ENCODE measurements around the gene IDI1.
"Not testable (repeated sequence)": the region's sequence is repeated elsewhere in the genome, so short reads cannot be mapped to it uniquely, and the experiment has no call there.

The IDI1 gene

GRCh38 chr10:1063232-1063865, 14.4 kb upstream of the IDI1 start:
- DNase-seq = no peak

- no peak for DNase-seq
Observed at GRCh38 chr10:1061930-1062774, 13.2 kb upstream of the IDI1 start.

DNA sequence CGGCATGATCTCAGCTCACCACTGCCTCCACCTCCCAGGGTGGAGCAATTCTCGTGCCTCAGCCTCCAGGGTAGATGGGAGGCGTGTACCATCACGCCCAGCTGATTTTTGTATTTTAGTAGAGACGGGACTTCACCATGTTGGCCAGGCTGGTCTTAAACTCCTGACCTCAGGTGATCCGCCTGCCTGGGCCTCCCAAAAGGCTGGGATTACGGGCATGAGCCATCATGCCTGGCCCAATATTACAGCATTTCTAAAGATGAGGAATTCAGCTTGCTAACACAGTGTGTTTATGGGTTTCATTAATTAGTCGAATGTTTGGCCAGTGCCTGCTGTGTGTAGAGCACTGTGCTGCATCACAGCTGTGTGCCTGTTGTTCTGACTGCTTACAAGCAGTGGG, 11.0 kb upstream of the IDI1 start:
- DNase-seq = no peak

GRCh38 chr10:1058017-1058416, 9.1 kb upstream of the IDI1 start:
- DNase-seq = no peak

DNA sequence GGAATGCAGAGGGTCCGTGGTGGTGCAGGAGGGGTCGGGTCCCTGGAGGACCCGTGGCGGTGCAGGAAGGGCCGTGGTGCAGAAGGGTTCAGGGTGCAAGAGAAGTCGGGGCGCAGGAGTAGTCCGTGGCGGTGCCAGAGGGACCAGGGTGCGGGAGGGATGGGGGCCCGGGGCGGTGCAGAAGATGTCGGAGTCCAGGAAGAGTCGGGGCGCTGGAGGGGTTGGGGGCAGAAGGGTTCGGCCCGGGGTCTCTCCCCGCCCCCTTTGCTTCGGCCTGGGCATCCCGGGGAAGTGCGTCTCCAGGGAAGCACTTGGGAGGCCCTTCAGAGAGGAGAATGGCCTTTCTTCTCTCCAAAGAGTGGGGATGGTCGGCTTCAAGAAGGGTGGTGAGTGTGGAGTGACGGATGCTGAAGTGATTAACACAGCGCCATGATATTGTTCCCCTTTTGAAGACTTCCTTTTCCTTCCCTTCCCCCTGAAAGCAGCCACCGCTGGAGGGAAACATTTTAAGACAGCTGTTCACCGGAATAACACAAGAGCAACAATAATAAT, 8.3 kb upstream of the IDI1 start:
- no peak for DNase-seq

GRCh38 chr10:1056326-1057105, 7.6 kb upstream of the IDI1 start, which contains the start of gene WDR37:
TSS of gene WDR37 (plus strand) at chr10:1056385. CDS start at chr10:1072156, 15,771 bp downstream.
- peak; percentile 91 for DNase-seq

DNA sequence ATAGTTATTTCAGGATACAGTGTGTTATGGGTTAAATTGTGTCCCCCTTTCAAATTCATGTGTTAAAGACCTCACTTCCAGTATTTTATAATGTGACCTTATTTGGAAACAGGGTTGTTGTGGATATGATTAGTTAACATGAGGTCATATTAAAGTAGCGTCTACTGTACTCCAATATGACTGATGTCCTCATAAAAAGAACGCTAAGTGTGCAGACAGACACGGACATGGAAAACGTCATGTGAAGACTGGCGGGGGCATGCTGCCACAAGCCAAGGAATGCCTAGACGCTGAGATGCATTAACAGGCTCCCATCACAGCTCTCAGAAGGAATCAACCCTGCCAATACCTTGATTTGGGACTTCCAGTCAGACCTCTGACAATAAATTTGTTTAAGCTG, 5.8 kb upstream of the IDI1 start:
- no peak for DNase-seq

- no peak for DNase-seq
Observed at GRCh38 chr10:1050554-1050953, 1.6 kb upstream of the IDI1 start.

DNA sequence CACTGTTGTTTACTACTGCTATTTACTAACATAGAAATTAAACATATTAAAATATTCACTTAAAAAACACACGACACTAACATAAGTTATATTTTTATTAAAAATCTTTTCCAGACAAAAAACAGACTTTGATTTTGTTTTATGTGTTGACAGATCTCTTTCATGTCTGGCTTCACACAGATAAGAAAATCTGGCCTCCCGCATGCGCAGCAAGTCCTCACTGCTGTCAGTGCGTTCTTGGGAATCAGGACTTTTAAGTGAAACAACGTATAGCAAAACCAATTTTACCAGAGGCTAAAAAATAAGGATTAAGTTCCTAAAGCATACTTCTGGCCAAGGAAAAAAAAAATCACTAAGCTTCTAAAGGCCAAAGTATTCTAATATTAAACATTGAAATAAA, 1.2 kb upstream of the IDI1 start:
- no peak for DNase-seq

- DNase-seq = no peak
Observed at GRCh38 chr10:1049425-1049958, 573 bp upstream of the IDI1 start.

- DNase-seq = no peak
Observed at GRCh38 chr10:1048349-1048731, 579 bp downstream of the IDI1 start.

- DNase-seq = no peak
Observed at GRCh38 chr10:1047937-1048336, 982 bp downstream of the IDI1 start.

DNA sequence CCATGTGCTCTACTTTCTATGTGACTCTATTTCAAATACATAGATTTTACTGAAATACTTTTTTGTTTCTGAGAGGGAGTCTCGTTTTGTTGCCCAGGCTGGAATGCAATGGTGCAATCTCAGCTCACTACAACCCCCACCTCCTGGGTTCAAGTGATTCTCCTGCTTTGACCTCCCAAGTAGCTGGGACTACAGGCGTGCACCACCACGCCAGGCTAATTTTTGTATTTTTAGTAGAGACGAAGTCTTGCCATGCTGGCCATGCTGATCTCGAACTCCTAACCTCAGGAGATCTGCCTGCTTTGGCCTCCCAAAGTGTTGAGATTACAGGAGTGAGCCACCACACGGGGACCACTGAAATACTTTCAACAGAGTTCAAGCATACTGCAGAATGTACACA, 3.5 kb downstream of the IDI1 start:
- DNase-seq = no peak

GRCh38 chr10:1044964-1045363, 4.0 kb downstream of the IDI1 start:
- no peak for DNase-seq

- DNase-seq = no peak
Observed at GRCh38 chr10:1044146-1044545, 4.8 kb downstream of the IDI1 start.

- DNase-seq = no peak
Observed at GRCh38 chr10:1043532-1043995, 5.4 kb downstream of the IDI1 start.

DNA sequence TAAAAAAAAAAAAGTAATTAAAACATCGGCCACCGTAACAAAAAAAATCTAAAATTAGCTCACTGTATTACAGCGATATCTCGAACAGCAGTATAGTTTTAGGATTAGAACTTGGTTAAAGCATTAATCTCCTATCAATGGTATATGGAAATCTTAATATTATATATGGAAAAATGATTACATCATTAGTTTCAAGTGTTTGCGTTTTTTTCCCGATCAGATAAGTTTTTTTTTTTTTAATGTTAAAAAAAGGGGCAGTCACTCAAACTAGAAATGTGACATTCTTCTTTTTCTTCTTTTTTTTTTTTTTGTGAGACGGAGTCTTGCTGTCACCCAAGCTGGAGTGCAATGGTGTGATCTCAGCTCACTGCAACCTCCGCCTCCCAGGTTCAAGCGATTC, 7.4 kb downstream of the IDI1 start:
- no peak for DNase-seq

DNA sequence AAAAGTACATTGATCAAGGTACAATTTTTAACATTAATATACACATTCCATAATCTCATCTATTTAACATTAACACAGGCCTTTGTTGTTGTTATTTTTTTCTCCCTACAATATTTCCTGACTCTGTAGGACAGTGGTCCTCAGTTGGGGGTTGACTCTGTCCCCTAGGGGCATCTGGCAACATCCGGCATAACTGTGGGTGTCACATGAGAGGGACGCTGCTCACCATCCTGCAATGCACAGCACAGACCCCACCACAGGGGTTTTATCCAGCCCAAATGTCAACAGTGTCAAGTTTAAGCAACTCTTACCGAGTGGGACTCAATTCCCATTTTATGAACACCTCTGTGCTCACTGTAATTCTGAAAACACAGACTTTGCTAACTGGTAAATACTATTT, 8.8 kb downstream of the IDI1 start:
- DNase-seq = no peak

DNA sequence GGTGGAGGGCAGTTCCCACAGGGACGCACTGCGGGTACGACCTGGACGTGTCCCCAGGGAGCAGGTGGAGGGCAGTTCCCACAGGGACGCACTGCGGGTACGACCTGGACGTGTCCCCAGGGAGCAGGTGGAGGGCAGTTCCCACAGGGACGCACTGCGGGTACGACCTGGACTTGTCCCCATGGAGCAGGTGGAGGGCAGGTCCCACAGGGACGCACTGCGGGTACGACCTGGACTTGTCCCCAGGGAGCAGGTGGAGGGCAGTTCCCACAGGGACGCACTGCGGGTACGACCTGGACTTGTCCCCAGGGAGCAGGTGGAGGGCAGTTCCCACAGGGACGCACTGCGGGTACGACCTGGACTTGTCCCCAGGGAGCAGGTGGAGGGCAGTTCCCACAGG, 10.2 kb downstream of the IDI1 start:
- DNase-seq = not testable (repeated sequence)

DNA sequence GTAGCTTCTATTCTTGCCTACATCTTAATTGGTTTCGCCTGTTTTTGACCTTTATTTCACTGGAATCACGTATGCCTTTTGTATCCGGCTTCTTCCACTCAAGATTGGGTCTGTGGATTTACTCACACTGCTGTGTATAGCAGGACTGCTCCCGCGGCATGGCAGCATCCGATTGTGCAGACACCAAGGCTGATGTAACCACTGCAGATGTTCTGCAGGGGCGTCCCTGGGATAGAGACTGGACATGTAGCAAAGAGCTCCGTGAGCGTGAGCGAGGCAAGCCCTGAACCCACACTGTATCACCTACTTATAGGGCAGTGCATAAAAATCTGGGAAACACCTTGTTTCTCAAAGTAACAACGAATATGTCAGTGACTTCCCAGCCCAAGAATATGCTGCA, 11.8 kb downstream of the IDI1 start:
- no peak for DNase-seq

GRCh38 chr10:1036341-1036791, 12.6 kb downstream of the IDI1 start:
- DNase-seq = no peak

- DNase-seq = no peak
Observed at GRCh38 chr10:1035201-1035600, 13.7 kb downstream of the IDI1 start.

- no peak for DNase-seq
Observed at GRCh38 chr10:1034758-1035157, 14.2 kb downstream of the IDI1 start.
